ENCODE data around the gene ELL. TPM values are rescaled to one million over a fixed set of nuclear protein-coding genes. Genes with fewer than 3 reads are reported as not detected.

ELL gene
- total and polyA plus RNA-seq, 10 donors = 4.5 to 44.8 (median 29.2) TPM

DNA sequence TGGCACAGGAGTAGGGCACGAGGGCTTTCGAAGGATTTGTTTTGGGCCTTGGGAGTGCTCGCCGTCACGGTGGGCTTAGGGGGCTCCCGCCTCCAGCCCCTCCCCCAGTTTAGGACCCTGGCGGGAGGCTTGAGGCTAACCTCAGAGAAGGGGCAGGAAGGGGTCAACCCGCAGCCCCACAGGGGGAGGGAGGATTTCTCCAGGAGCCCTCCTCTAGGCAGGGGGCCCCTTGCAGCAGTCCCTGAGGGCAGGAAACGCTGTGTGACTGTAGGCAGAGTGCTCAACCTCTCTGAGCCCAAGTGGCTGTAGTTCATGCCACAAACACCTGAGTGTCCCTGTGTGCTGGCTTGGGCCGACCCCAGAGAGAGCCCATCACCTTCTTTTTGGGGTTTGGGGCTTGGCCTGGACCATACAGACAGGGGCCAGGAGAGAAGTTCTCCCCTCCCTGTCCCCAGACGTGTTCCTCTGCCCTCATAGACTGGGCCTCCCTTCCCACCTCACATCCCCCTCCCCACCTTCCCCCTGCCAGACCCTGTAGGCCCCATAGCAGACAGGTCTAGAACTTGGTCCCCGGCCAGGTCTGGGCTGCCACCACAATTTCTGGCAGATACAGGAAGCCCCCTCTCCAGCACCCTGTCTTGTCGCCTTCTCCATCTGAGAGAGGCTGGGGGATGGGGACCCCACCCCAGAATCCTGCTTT, 92.0 kb downstream of the ELL start:
- Histone ChIP-seq H3K4me1 (peaks cover 25 to 99% (median 76%) of the 10 kb centered on the region in 6 donors), H3K36me3 (peaks cover 0 to 30% (median 0%) of the 10 kb centered on the region in 6 donors), H3K27me3 (replicated peaks in 1 of 7) (peaks cover 0 to 25% (median 0%) of the 10 kb centered on the region in 7 donors), H3K4me3 (peak overlapping the region in 7 of 8 donors; percentile 45 to 78 (median 52)), H3K27ac (peak overlapping the region; percentile 55 to 92 (median 82)), H3K9me3 (no peaks in the 10 kb centered on the region)
- WGBS, 5 donors = 19 to 32% (median 26%) methylated on average over 12 to 13 of the region's 13 CpGs
- TF ChIP-seq POLR2AphosphoS5 (IDR thresholded peaks at IDR 0.05) = no peak
- TF ChIP-seq, protein P1, sequence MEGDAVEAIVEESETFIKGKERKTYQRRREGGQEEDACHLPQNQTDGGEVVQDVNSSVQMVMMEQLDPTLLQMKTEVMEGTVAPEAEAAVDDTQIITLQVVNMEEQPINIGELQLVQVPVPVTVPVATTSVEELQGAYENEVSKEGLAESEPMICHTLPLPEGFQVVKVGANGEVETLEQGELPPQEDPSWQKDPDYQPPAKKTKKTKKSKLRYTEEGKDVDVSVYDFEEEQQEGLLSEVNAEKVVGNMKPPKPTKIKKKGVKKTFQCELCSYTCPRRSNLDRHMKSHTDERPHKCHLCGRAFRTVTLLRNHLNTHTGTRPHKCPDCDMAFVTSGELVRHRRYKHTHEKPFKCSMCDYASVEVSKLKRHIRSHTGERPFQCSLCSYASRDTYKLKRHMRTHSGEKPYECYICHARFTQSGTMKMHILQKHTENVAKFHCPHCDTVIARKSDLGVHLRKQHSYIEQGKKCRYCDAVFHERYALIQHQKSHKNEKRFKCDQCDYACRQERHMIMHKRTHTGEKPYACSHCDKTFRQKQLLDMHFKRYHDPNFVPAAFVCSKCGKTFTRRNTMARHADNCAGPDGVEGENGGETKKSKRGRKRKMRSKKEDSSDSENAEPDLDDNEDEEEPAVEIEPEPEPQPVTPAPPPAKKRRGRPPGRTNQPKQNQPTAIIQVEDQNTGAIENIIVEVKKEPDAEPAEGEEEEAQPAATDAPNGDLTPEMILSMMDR (IDR thresholded peaks at IDR 0.05 in 8 of 11, conservative IDR thresholded peaks at IDR 0.05 in 3 of 11) = no peak
- TF ChIP-seq POLR2A (IDR thresholded peaks at IDR 0.05) = no peak
- intact Hi-C loops (cut with DNase I; ENCODE audit: low total_unique reads) = no loop called here
- DNase-seq = no peak

DNA sequence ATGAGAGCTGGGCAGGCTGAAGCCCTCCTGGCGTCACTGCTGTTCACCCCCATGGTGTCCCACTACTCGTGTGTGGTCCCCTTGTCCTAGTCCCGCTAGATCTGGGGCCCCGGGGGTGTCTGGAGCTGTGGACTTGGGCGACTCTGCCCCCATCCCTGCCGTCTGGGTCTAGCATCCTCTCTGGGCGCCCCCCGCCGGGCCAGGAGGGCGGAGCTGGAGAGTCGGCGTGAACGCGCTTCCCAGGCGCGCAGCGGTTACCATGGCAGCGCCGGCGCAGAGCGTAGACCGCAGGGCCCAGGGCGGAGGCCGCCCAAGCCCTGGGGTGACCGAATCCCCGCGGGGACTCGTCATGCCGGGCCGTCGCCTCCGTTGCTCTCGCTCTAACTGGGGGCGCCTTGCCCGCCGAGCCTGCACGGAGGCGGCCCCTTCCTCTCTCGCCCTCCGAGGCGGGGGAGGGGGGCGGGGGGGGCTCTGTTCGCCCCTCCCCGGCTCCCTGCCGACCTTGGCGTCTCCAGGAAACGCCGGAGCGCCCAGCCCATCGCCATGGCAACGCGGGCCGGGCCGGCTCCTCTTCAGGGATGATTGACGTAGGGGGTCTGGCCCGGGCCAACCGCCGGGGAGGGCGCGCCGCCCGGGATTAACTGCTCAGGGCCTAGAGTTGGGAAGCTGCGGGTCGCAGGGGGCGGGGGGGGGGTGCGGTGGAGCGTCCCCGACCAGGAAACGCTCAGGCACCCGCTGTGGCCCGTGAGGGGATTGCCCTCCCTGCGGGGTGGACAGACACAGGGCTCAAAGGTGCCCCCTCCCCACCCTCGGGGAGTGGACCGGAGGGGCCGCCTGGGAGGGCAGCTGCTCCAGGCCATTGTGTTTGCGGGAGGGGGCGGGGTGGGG, 92.8 kb downstream of the ELL start:
- Histone ChIP-seq H3K36me3 (peaks cover 0 to 27% (median 0%) of the 10 kb centered on the region in 6 donors), H3K27me3 (replicated peaks in 1 of 7) (peaks cover 0 to 23% (median 0%) of the 10 kb centered on the region in 7 donors), H3K27ac (peak overlapping the region; percentile 55 to 92 (median 82)), H3K4me3 (peak overlapping the region; percentile 28 to 78 (median 50)), H3K4me1 (peaks cover 21 to 99% (median 79%) of the 10 kb centered on the region in 6 donors), H3K9me3 (no peaks in the 10 kb centered on the region)
- TF ChIP-seq, protein P1 (IDR thresholded peaks at IDR 0.05 in 8 of 11, conservative IDR thresholded peaks at IDR 0.05 in 3 of 11) = peak in 2 of 11 experiments; percentile 5 to 13
- TF ChIP-seq POLR2AphosphoS5 (IDR thresholded peaks at IDR 0.05) (peak; percentile 42 to 80 (median 77)), POLR2A (IDR thresholded peaks at IDR 0.05) (no peak)
- DNase-seq = peak; percentile 96
- intact Hi-C loops (cut with DNase I; ENCODE audit: low total_unique reads) = no loop called here
- 0 to 7% (median 2%) methylated on average over 14 to 75 of the region's 77 CpGs for WGBS, 5 donors

DNA sequence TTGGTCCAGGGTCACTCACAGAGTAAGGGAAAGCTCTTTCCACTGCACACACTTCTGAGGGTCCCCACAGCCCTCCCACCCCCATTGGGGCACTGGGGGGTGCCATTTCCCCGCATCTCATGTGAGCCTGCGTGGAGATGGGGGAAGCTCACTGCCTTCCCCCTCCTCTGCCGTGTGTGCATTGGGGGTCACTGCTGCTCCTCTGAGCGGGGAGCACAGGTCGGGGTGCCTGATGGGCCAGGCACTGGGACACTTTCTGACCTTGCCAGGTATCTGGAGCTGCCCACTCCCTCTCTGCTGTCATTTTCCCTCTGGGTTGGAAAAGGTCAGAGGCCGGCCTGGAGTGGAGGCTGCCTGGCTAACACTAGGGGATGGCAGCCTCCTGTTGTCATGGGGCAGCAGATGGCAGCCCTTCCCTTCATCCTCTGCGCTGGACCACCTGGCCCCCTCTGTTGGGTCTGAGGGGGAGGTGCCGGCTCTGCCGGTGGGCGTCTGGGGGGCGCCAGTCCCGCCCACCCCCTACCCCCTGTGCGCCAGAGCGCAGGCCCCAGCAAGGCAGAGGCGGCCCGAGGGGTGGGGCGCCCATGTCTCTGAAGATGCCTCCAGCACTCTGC, 93.6 kb downstream of the ELL start:
- Histone ChIP-seq H3K36me3 (peaks cover 0 to 27% (median 0%) of the 10 kb centered on the region in 6 donors), H3K9me3 (no peaks in the 10 kb centered on the region), H3K27ac (peak overlapping the region; percentile 55 to 92 (median 82)), H3K27me3 (replicated peaks in 1 of 7) (peaks cover 0 to 16% (median 0%) of the 10 kb centered on the region in 7 donors), H3K4me3 (peak overlapping the region in 5 of 8 donors; percentile 46 to 78 (median 54)), H3K4me1 (peaks cover 26 to 100% (median 83%) of the 10 kb centered on the region in 6 donors)
- TF ChIP-seq, protein P1 (IDR thresholded peaks at IDR 0.05 in 8 of 11, conservative IDR thresholded peaks at IDR 0.05 in 3 of 11) = no peak
- DNase-seq = no peak
- WGBS, 5 donors = 65 to 89% (median 76%) methylated on average over 9 to 17 of the region's 17 CpGs
- intact Hi-C loops (cut with DNase I; ENCODE audit: low total_unique reads) = no loop called here

All from spleen (tissue), 11 donors.